Mucosa of rectum (tissue), 2 donors: ENCODE measurements around the gene SLC16A12.
"Not testable (repeated sequence)": the region's sequence is repeated elsewhere in the genome, so short reads cannot be mapped to it uniquely, and the experiment has no call there.

Experiments used
- H3K27ac ChIP-seq, 2 donors: one replicate each; pipeline ENCODE4 v1.7.0; 2013; ENCODE audit warnings: inconsistent platforms in 2 of 2, low read depth in 2 of 2, low read length in 2 of 2
- H3K27me3 ChIP-seq, 2 donors: one replicate each; pipeline ENCODE4 v1.7.0; 2013; ENCODE audit warnings: low read length in 2 of 2; ENCODE audit not compliant: control insufficient read depth in 2 of 2, insufficient read depth in 2 of 2
- H3K36me3 ChIP-seq, 2 donors: one replicate each; pipeline ENCODE4 v1.7.0; 2013; ENCODE audit warnings: low read length in 2 of 2; ENCODE audit not compliant: control insufficient read depth in 2 of 2, insufficient read depth in 2 of 2
- H3K4me1 ChIP-seq, 2 donors: one replicate each; pipeline ENCODE4 v1.7.0; 2013; ENCODE audit warnings: low read length in 2 of 2, mild to moderate bottlenecking in 1 of 2; ENCODE audit not compliant: control insufficient read depth in 2 of 2, insufficient read depth in 2 of 2
- H3K4me3 ChIP-seq, 2 donors: one replicate each; pipeline ENCODE4 v1.7.0; 2013; ENCODE audit warnings: low read length in 2 of 2
- H3K9ac ChIP-seq, 2 donors: one replicate each; pipeline ENCODE4 v1.7.0; 2013; ENCODE audit warnings: low read length in 2 of 2, low read depth in 1 of 2, mild to moderate bottlenecking in 1 of 2
- H3K9me3 ChIP-seq, 2 donors: one replicate each; pipeline ENCODE4 v1.7.0; 2013; ENCODE audit warnings: low read length in 2 of 2; ENCODE audit not compliant: control insufficient read depth in 2 of 2
- donor health status: healthy.
- donor health status: Normal muscosa, but diverticular disease.

Gene SLC16A12

DNA sequence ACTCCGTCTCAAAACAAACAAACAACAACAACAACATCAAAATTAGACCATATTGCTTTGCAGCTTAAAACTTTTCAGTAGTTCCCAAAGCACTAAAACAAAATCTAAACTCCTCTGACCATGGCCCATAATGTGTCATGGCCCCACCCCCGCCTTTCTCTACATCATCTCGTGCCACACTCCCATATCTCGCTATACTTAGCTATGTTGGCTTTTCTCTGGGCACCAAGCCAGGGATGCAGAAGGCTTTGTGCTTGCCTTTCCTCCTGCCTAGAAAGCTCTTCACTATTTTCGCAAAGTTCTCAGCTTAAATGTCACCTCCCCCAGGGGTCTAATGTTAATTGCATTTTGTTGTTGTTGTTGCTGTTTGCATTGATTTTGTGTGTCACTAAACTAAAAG is 15.1 kb upstream of the SLC16A12 start:
- Histone ChIP-seq H3K4me1 (no peaks in the 10 kb centered on the region), H3K36me3 (no peaks in the 10 kb centered on the region), H3K4me3 (no peak overlapping the region), H3K27me3 (no peaks in the 10 kb centered on the region), H3K27ac (no peak overlapping the region), H3K9ac (no peak overlapping the region), H3K9me3 (no peaks in the 10 kb centered on the region)

DNA sequence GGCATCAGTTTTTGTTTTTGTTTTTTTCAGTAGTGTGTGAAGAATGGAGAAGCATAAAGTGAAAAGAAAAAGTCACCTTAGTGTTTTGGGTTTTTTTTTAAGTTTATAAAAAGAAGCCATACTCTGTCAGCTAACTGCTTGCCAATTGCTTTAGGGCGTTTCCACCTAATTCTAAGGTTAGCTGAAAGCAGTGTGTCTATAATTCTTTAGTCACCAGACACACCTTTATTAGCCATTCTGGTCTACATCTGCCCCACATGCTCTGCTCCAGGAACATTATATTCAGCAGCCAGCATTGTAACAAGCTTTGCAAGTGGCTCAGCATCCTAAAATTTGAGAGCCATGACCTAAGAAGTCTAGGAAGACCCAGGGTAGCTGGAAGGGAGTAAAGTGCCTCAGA is 14.1 kb upstream of the SLC16A12 start:
- Histone ChIP-seq H3K36me3 (no peaks in the 10 kb centered on the region), H3K27me3 (no peaks in the 10 kb centered on the region), H3K9me3 (no peaks in the 10 kb centered on the region), H3K27ac (no peak overlapping the region), H3K9ac (no peak overlapping the region), H3K4me3 (no peak overlapping the region), H3K4me1 (no peaks in the 10 kb centered on the region)

GRCh38 chr10:89548673-89549072 is 13.3 kb upstream of the SLC16A12 start:
- Histone ChIP-seq H3K4me1 (no peaks in the 10 kb centered on the region), H3K9me3 (no peaks in the 10 kb centered on the region), H3K4me3 (no peak overlapping the region), H3K36me3 (no peaks in the 10 kb centered on the region), H3K9ac (no peak overlapping the region), H3K27me3 (no peaks in the 10 kb centered on the region), H3K27ac (no peak overlapping the region)

DNA sequence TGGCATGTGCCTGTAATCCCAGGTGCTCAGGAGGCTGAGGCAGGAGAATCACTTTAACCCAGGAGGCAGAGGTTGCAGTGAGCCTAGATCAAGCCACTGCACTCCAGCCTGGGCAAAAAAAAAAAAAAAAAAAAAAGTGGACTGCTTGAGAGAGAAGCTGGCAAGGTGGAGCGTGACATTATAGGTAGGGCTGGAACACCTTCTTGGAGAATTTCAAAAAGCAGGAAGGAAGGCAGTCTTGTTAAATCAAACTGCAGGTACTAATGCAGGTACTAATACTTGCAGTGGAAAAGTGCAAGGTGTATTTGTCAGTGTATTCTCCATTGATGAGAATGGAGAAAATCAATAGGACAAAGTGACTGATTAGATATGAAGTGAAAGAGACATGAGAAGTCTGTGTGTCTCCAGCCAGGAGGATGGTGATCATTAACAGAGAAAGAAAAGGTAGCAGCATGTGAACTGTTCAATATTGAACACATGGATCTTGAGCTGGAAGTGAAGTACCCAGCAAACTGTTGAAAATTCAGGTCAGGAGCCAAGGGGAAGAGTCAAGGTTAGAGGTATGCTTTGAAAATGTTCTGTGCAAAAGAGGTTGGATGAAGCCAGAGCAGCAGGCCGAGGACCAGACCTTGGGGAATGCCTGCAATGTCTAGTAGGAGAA is 12.6 kb upstream of the SLC16A12 start:
- no peaks in the 10 kb centered on the region for H3K9me3 ChIP-seq
- H3K27me3 ChIP-seq, result no peaks in the 10 kb centered on the region

GRCh38 chr10:89546651-89547050 is 11.3 kb upstream of the SLC16A12 start:
- H3K36me3 ChIP-seq, H3K4me1 ChIP-seq, H3K27ac ChIP-seq, H3K9ac ChIP-seq, H3K9me3 ChIP-seq, H3K4me3 ChIP-seq, H3K27me3 ChIP-seq: not testable (repeated sequence)

More for the DNA sequence above, 12.6 kb upstream of the SLC16A12 start:
- no peak overlapping the region for H3K9ac ChIP-seq
- H3K4me1 ChIP-seq, result no peaks in the 10 kb centered on the region
- no peak overlapping the region for H3K27ac ChIP-seq
- H3K4me3 ChIP-seq, result no peak overlapping the region
- no peaks in the 10 kb centered on the region for H3K36me3 ChIP-seq

GRCh38 chr10:89543841-89544240 is 8.4 kb upstream of the SLC16A12 start:
- no peak overlapping the region for H3K27ac ChIP-seq
- no peaks in the 10 kb centered on the region for H3K36me3 ChIP-seq
- no peaks in the 10 kb centered on the region for H3K9me3 ChIP-seq
- no peak overlapping the region for H3K9ac ChIP-seq
- no peaks in the 10 kb centered on the region for H3K27me3 ChIP-seq
- H3K4me3 ChIP-seq, result no peak overlapping the region
- H3K4me1 ChIP-seq, result no peaks in the 10 kb centered on the region

- H3K4me1 ChIP-seq, result no peaks in the 10 kb centered on the region
- H3K27ac ChIP-seq, result no peak overlapping the region
- no peak overlapping the region for H3K9ac ChIP-seq
- H3K27me3 ChIP-seq, result peaks cover 10 to 12% of the 10 kb centered on the region in 2 donors
- H3K9me3 ChIP-seq, result no peaks in the 10 kb centered on the region
- no peak overlapping the region for H3K4me3 ChIP-seq
- no peaks in the 10 kb centered on the region for H3K36me3 ChIP-seq
Measured at GRCh38 chr10:89540420-89540949, 5.1 kb upstream of the SLC16A12 start.

GRCh38 chr10:89537364-89537763 is 2.0 kb upstream of the SLC16A12 start:
- Histone ChIP-seq H3K4me1 (peaks cover 0 to 2% of the 10 kb centered on the region in 2 donors), H3K36me3 (no peaks in the 10 kb centered on the region), H3K9ac (no peak overlapping the region), H3K9me3 (no peaks in the 10 kb centered on the region), H3K4me3 (no peak overlapping the region), H3K27ac (no peak overlapping the region), H3K27me3 (peaks cover 28 to 31% of the 10 kb centered on the region in 2 donors)

DNA sequence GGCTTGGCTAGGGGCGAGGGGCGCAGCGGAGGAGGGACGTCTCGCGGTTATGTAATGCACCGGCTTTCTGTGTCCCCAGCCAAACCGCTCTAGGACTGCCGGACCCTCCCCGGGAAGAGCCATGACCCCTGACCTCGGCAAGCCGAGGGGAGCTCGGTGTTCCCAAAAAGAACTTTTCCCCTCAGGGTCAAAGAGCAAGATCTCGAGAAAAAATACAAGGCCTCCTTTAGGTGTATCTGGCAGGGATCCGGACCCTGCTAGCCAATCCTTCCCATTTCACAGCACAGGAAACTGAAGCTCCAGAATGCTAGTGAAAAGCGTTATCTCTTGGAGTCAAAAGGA is 590 bp upstream of the SLC16A12 start:
- Histone ChIP-seq H3K27me3 (peaks cover 31 to 38% of the 10 kb centered on the region in 2 donors), H3K9ac (no peak overlapping the region), H3K4me3 (no peak overlapping the region), H3K4me1 (peaks cover 0 to 2% of the 10 kb centered on the region in 2 donors), H3K27ac (no peak overlapping the region), H3K9me3 (no peaks in the 10 kb centered on the region), H3K36me3 (no peaks in the 10 kb centered on the region)

GRCh38 chr10:89534826-89535166 is 598 bp downstream of the SLC16A12 start:
- H3K9me3 ChIP-seq, result no peaks in the 10 kb centered on the region
- H3K4me1 ChIP-seq, result peaks cover 0 to 2% of the 10 kb centered on the region in 2 donors
- peak overlapping the region in 1 of 2 donors; percentile 7 for H3K4me3 ChIP-seq
- H3K36me3 ChIP-seq, result no peaks in the 10 kb centered on the region
- H3K27me3 ChIP-seq, result peaks cover 31 to 38% of the 10 kb centered on the region in 2 donors
- H3K9ac ChIP-seq, result no peak overlapping the region
- H3K27ac ChIP-seq, result no peak overlapping the region
